ENCODE measurements around the gene PDE6C. TPM values are rescaled to one million over a fixed set of nuclear protein-coding genes. Genes with fewer than 3 reads are reported as not detected.

PDE6C gene
- polyA plus RNA-seq, 1 donor (not counting 4 experiments of a cell fraction or from before 2014, with no cell fraction given) = not detected

DNA sequence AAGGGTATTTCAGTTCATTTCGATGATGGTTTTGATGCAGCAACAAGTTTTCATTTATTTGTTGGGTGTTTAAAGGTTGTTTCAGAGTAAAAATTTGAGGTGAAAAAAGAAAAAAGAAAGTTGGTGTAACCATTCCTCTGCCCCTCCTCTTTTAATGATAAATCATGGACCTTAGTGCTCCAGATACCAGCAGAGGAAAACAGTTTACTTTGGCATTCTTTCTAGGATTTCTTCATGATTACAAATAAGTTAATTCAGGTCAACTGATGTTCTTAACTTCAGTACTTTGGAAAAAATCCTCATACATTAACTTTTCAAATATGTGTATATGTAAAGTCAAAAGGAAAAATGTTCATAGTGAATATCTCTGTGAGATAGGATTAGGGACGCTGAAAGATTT lies 9.3 kb upstream of the PDE6C start:
- Histone ChIP-seq H3K36me3 (ENCODE audit: control insufficient read depth in 2 of 2, extremely low read depth in 1 of 2, insufficient read depth in 2 of 2, low read length in 2 of 2) (no peaks in the 10 kb centered on the region), H3K9me3 (ENCODE audit: control insufficient read depth, low read depth, low read length) (no peaks in the 10 kb centered on the region), H2AFZ (ENCODE audit: control insufficient read depth, low read length) (no peak overlapping the region), H3K27me3 (ENCODE audit: control insufficient read depth, extremely low read depth, insufficient read depth, low read length) (peaks cover 42% of the 10 kb centered on the region), H3K4me2 (ENCODE audit: control insufficient read depth, extremely low read depth, insufficient read depth, low read depth, low read length) (no peak overlapping the region), H3K79me2 (ENCODE audit: control insufficient read depth, insufficient read depth, low read length) (no peaks in the 10 kb centered on the region), H4K20me1 (ENCODE audit: control insufficient read depth, extremely low read depth, insufficient read depth, low read length) (no peaks in the 10 kb centered on the region), H3K9ac (ENCODE audit: control insufficient read depth, extremely low read depth, insufficient read depth, low read length) (no peak overlapping the region), H3K27ac (ENCODE audit: control insufficient read depth, insufficient read depth, low read length) (no peak overlapping the region), H3K9me1 (ENCODE audit: control insufficient read depth, extremely low read depth, insufficient read depth, low read length) (no peaks in the 10 kb centered on the region), H3K4me1 (ENCODE audit: control insufficient read depth, extremely low read depth, insufficient read depth, low read length) (no peaks in the 10 kb centered on the region), H3K4me3 (ENCODE audit: control insufficient read depth in 2 of 3, extremely low read depth in 1 of 3, insufficient read depth in 2 of 3, low read depth in 1 of 3, low read length in 3 of 3) (no peak overlapping the region)
- no peak for DNase-seq (ENCODE audit: low read depth, low spot score)
- no peak for TF ChIP-seq EZH2 (IDR thresholded peaks at IDR 0.05; ENCODE audit: low read length)
- TF ChIP-seq, protein P1, sequence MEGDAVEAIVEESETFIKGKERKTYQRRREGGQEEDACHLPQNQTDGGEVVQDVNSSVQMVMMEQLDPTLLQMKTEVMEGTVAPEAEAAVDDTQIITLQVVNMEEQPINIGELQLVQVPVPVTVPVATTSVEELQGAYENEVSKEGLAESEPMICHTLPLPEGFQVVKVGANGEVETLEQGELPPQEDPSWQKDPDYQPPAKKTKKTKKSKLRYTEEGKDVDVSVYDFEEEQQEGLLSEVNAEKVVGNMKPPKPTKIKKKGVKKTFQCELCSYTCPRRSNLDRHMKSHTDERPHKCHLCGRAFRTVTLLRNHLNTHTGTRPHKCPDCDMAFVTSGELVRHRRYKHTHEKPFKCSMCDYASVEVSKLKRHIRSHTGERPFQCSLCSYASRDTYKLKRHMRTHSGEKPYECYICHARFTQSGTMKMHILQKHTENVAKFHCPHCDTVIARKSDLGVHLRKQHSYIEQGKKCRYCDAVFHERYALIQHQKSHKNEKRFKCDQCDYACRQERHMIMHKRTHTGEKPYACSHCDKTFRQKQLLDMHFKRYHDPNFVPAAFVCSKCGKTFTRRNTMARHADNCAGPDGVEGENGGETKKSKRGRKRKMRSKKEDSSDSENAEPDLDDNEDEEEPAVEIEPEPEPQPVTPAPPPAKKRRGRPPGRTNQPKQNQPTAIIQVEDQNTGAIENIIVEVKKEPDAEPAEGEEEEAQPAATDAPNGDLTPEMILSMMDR (optimal IDR thresholded peaks at IDR 0.05 in 1 of 3, IDR thresholded peaks at IDR 0.05 in 1 of 3, conservative IDR thresholded peaks at IDR 0.05 in 1 of 3; ENCODE audit: extremely low read depth in 1 of 3, insufficient read depth in 2 of 3, low read length in 3 of 3) = no peak
- no peak for FAIRE-seq
- dilution Hi-C loops (cut with MboI; ENCODE audit: extremely low pct_ligation_motif_present, low sequenced_read_pairs) = no loop called here

DNA sequence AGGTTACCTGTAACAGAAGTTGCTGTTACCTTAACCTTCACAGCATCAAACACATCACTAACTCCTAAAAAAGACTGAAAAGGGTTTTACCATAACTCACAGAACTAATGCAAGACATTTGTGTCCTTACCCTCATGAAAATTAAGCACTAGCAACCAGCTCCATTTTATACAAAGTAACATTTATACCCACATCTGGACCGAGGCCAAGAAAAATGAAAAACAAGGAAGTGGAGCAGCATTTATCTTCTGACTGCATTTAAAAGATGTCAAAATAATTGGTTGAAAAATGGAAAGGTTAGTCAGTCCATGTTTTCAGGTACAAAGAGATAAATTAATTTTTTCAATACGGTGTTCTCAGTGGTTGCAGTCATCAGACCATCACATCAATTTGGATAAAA lies 8.2 kb upstream of the PDE6C start:
- Histone ChIP-seq H3K9me3 (ENCODE audit: control insufficient read depth, low read depth, low read length) (no peaks in the 10 kb centered on the region), H3K27me3 (ENCODE audit: control insufficient read depth, extremely low read depth, insufficient read depth, low read length) (peaks cover 42% of the 10 kb centered on the region)
- dilution Hi-C loops (cut with MboI; ENCODE audit: extremely low pct_ligation_motif_present, low sequenced_read_pairs) = no loop called here

More for the DNA sequence above, 8.2 kb upstream of the PDE6C start:
- H3K79me2 ChIP-seq (ENCODE audit: control insufficient read depth, insufficient read depth, low read length) = no peaks in the 10 kb centered on the region
- no peak for DNase-seq (ENCODE audit: low read depth, low spot score)
- H3K4me1 ChIP-seq (ENCODE audit: control insufficient read depth, extremely low read depth, insufficient read depth, low read length) = no peaks in the 10 kb centered on the region
- no peak for TF ChIP-seq EZH2 (IDR thresholded peaks at IDR 0.05; ENCODE audit: low read length)
- TF ChIP-seq, protein P1 (optimal IDR thresholded peaks at IDR 0.05 in 1 of 3, IDR thresholded peaks at IDR 0.05 in 1 of 3, conservative IDR thresholded peaks at IDR 0.05 in 1 of 3; ENCODE audit: extremely low read depth in 1 of 3, insufficient read depth in 2 of 3, low read length in 3 of 3) = no peak
- no peak overlapping the region for H3K4me3 ChIP-seq (ENCODE audit: control insufficient read depth in 2 of 3, extremely low read depth in 1 of 3, insufficient read depth in 2 of 3, low read depth in 1 of 3, low read length in 3 of 3)
- H4K20me1 ChIP-seq (ENCODE audit: control insufficient read depth, extremely low read depth, insufficient read depth, low read length) = no peaks in the 10 kb centered on the region
- H3K27ac ChIP-seq (ENCODE audit: control insufficient read depth, insufficient read depth, low read length) = no peak overlapping the region
- H3K4me2 ChIP-seq (ENCODE audit: control insufficient read depth, extremely low read depth, insufficient read depth, low read depth, low read length) = no peak overlapping the region
- no peak overlapping the region for H2AFZ ChIP-seq (ENCODE audit: control insufficient read depth, low read length)
- no peak overlapping the region for H3K9ac ChIP-seq (ENCODE audit: control insufficient read depth, extremely low read depth, insufficient read depth, low read length)
- no peaks in the 10 kb centered on the region for H3K9me1 ChIP-seq (ENCODE audit: control insufficient read depth, extremely low read depth, insufficient read depth, low read length)
- no peak for FAIRE-seq
- H3K36me3 ChIP-seq (ENCODE audit: control insufficient read depth in 2 of 2, extremely low read depth in 1 of 2, insufficient read depth in 2 of 2, low read length in 2 of 2) = no peaks in the 10 kb centered on the region
